Hepatocyte (in vitro differentiated cells): Measurements from ENCODE around the gene ARSJ.

Experiments
- CTCF ChIP-seq: fragments of 200-600 bp; sonication (generic); IDR thresholded peaks from 2 replicates; pipeline ENCODE4 v1.5.1; 2016; ENCODE audit warnings: antibody characterized with exemption, mild to moderate bottlenecking; ENCODE audit not compliant: poor library complexity
- EZH2 ChIP-seq: fragments of 200-600 bp; sonication (generic); IDR thresholded peaks from 2 replicates; pipeline ENCODE4 v1.6.1; 2016; ENCODE audit warnings: antibody characterized with exemption, mild to moderate bottlenecking, borderline replicate concordance
- EZH2phosphoT487 ChIP-seq: fragments of 200-600 bp; sonication (generic); IDR thresholded peaks from one replicate; pipeline ENCODE4 v1.6.1; 2018; ENCODE audit warnings: antibody characterized with exemption, mild to moderate bottlenecking, low read depth, moderate library complexity; ENCODE audit not compliant: unreplicated experiment, severe bottlenecking

GRCh38 chr4:113960684-113961321 is 18.6 kb downstream of the ARSJ start:
- TF ChIP-seq CTCF (no peak), EZH2 (no peak), EZH2phosphoT487 (no peak)
